HCT116 (cell line): ENCODE measurements around the gene QKI. TPM values are rescaled to one million over a fixed set of nuclear protein-coding genes. Genes with fewer than 3 reads are reported as not detected.
"Not testable (repeated sequence)": the region's sequence is repeated elsewhere in the genome, so short reads cannot be mapped to it uniquely, and the experiment has no call there.

Experiments used
- ATAC-seq: fragments of 200-7000 bp; cut with Tn5 transposase; 2 replicates; pipeline ENCODE4 v1.9.1; 2020; ENCODE audit warnings: mild to moderate bottlenecking, moderate library complexity
- BruUV-seq: library from RNA; stranded (reverse); fragments of 400-500 nt; replicated peaks from 2 replicates; lab custom pipeline; 2021; lab: Mats Ljungman, UMichigan
- CTCF ChIA-PET: fragments of 300-600 bp; sonication (Branson Sonifier 250); formaldehyde crosslinking; loops from one replicate; lab custom pipeline; 2021; ENCODE audit warnings: antibody characterized with exemption; lab: Charles Lee
- POLR2A ChIA-PET: fragments of 300-600, 350-600 bp; sonication (Branson Sonifier 250); formaldehyde crosslinking; loops from one replicate; lab custom pipeline; 2021; ENCODE audit warnings: antibody characterized with exemption; lab: Charles Lee
- RAD21 ChIA-PET, 2 experiments: fragments of 300-600 bp; sonication (Branson Sonifier 250); formaldehyde crosslinking; loops; one replicate each; lab custom pipeline; 2023; ENCODE audit warnings: low total read pairs in 2 of 2; ENCODE audit not compliant: uncharacterized antibody in 2 of 2, unreplicated experiment in 2 of 2, low non-redundant PET in 1 of 2; lab: Charles Lee
- DNase-seq: peaks from one replicate; pipeline ENCODE4 v3.0.0-alpha.2; 2010; ENCODE audit warnings: low read depth, low spot score
- H2AFZ ChIP-seq: fragments of 200-600 bp; shearing (Covaris generic), sonication (generic); 2 replicates; pipeline ENCODE4 v1.6.1; 2017; ENCODE audit warnings: low read depth, mixed run types, mixed read lengths, antibody characterized with exemption, low read length; ENCODE audit not compliant: poor library complexity, severe bottlenecking
- H3K27ac ChIP-seq: 2 replicates; pipeline ENCODE4 v1.5.1; 2012; ENCODE audit warnings: low read depth, low read length
- H3K27me3 ChIP-seq: fragments of 200-600 bp; sonication (generic); 2 replicates; pipeline ENCODE4 v1.6.1; 2016; ENCODE audit warnings: mixed run types, low read length, mixed read lengths; ENCODE audit not compliant: insufficient read depth
- H3K36me3 ChIP-seq, 2 experiments: fragments of 200-500 bp in 1 of 2; fragments of 200-600 bp in 1 of 2; sonication (Bioruptor generic) in 1 of 2; sonication (generic) in 1 of 2; 2 replicates each; pipeline versions ENCODE4 v1.5.1 to v1.6.1; 2014 to 2016; ENCODE audit warnings: low read length in 2 of 2, inconsistent platforms in 1 of 2, mixed read lengths in 1 of 2, mixed run types in 1 of 2; ENCODE audit not compliant: insufficient read depth in 2 of 2, control insufficient read depth in 1 of 2
- H3K4me1 ChIP-seq, 2 experiments: fragments of 200-600 bp in 1 of 2; sonication (generic) in 1 of 2; 2 replicates each; pipeline versions ENCODE4 v1.5.1 to v1.6.1; 2012 to 2017; ENCODE audit warnings: low read length in 2 of 2, inconsistent platforms in 1 of 2, mild to moderate bottlenecking in 1 of 2, mixed read lengths in 1 of 2, mixed run types in 1 of 2, moderate library complexity in 1 of 2; ENCODE audit not compliant: insufficient read depth in 2 of 2, control insufficient read depth in 1 of 2
- H3K4me2 ChIP-seq: fragments of 200-600 bp; sonication (generic); 2 replicates; pipeline ENCODE4 v1.6.1; 2017; ENCODE audit warnings: mixed run types, low read length, mixed read lengths
- H3K4me3 ChIP-seq, 2 experiments: fragments of 200-600 bp in 1 of 2; sonication (generic) in 1 of 2; replicated peaks in 1 of 2; 2 replicates each; pipeline ENCODE4 v1.5.1; 2011 to 2016; ENCODE audit warnings: low read length in 2 of 2, control low read depth in 1 of 2, low read depth in 1 of 2, mild to moderate bottlenecking in 1 of 2, mixed read lengths in 1 of 2, mixed run types in 1 of 2
- H3K79me2 ChIP-seq: fragments of 200-600 bp; sonication (generic); 2 replicates; pipeline ENCODE4 v1.6.1; 2017; ENCODE audit warnings: mild to moderate bottlenecking, mixed run types, low read length, moderate library complexity, mixed read lengths; ENCODE audit not compliant: insufficient read depth
- H3K9ac ChIP-seq: fragments of 200-600 bp; sonication (generic); 2 replicates; pipeline ENCODE4 v1.6.1; 2016; ENCODE audit warnings: low read length, mixed read lengths
- H3K9me2 ChIP-seq: fragments of 200-600 bp; sonication (generic), shearing (Covaris generic); 2 replicates; pipeline ENCODE4 v1.6.1; 2017; ENCODE audit warnings: mixed run types, mild to moderate bottlenecking, moderate library complexity; ENCODE audit not compliant: insufficient read depth
- H3K9me3 ChIP-seq, 2 experiments: fragments of 200-500 bp in 1 of 2; fragments of 200-600 bp in 1 of 2; sonication (Bioruptor generic) in 1 of 2; sonication (generic) in 1 of 2; 2 replicates each; pipeline ENCODE4 v1.6.1; 2014 to 2017; ENCODE audit warnings: low read length in 2 of 2, mixed read lengths in 2 of 2, inconsistent platforms in 1 of 2, low read depth in 1 of 2, mild to moderate bottlenecking in 1 of 2, mixed run types in 1 of 2, moderate library complexity in 1 of 2; ENCODE audit not compliant: control insufficient read depth in 1 of 2, insufficient read depth in 1 of 2
- H4K20me1 ChIP-seq: fragments of 200-600 bp; sonication (generic), shearing (Covaris generic); 2 replicates; pipeline ENCODE4 v1.6.1; 2017; ENCODE audit warnings: mixed run types, mild to moderate bottlenecking, moderate library complexity; ENCODE audit not compliant: insufficient read depth
- ATF3 ChIP-seq: IDR thresholded peaks from 2 replicates; pipeline ENCODE4 v1.6.1; 2012
- CBX3 ChIP-seq: IDR thresholded peaks from 2 replicates; pipeline ENCODE4 v1.6.1; 2012; ENCODE audit warnings: low read depth
- CEBPB ChIP-seq: IDR thresholded peaks from 2 replicates; pipeline ENCODE4 v1.6.1; 2012; ENCODE audit warnings: low read depth
- ELF1 ChIP-seq: IDR thresholded peaks from 2 replicates; pipeline ENCODE4 v1.6.1; 2012; ENCODE audit warnings: low read depth, borderline replicate concordance
- EZH2 ChIP-seq: fragments of 200-600 bp; sonication (generic); IDR thresholded peaks from 2 replicates; pipeline ENCODE4 v1.6.1; 2017; ENCODE audit warnings: antibody characterized with exemption, mixed run types
- EZH2phosphoT487 ChIP-seq: fragments of 200-600 bp; IDR thresholded peaks from 2 replicates; pipeline ENCODE4 v1.6.1; 2018; ENCODE audit warnings: antibody characterized with exemption, borderline replicate concordance
- POLR2A ChIP-seq: IDR thresholded peaks from 2 replicates; pipeline ENCODE4 v1.7.0; 2011; ENCODE audit warnings: borderline replicate concordance; ENCODE audit not compliant: insufficient read depth, insufficient read length; ENCODE audit errors: extremely low read depth
- POLR2AphosphoS5 ChIP-seq: IDR thresholded peaks from 2 replicates; pipeline ENCODE4 v1.6.1; 2011; ENCODE audit warnings: mild to moderate bottlenecking, low read depth, low read length, moderate library complexity
- RAD21 ChIP-seq: IDR thresholded peaks from 2 replicates; pipeline ENCODE4 v1.6.1; 2012; ENCODE audit warnings: low read depth, mild to moderate bottlenecking
- REST ChIP-seq: IDR thresholded peaks from 2 replicates; pipeline ENCODE4 v1.6.1; 2012; ENCODE audit warnings: low read depth
- SIN3A ChIP-seq: IDR thresholded peaks from 2 replicates; pipeline ENCODE4 v1.6.1; 2012; ENCODE audit warnings: low read depth
- SP1 ChIP-seq: IDR thresholded peaks from 2 replicates; pipeline ENCODE4 v1.6.1; 2012; ENCODE audit warnings: low read depth
- SRF ChIP-seq: IDR thresholded peaks from 2 replicates; pipeline ENCODE4 v1.6.1; 2012; ENCODE audit warnings: low read depth
- YY1 ChIP-seq: IDR thresholded peaks from 2 replicates; pipeline ENCODE4 v1.6.1; 2011; ENCODE audit warnings: low read length, low read depth, moderate library complexity, mild to moderate bottlenecking; ENCODE audit not compliant: insufficient replicate concordance; ENCODE audit errors: extremely low read depth
- ZFX ChIP-seq: fragments of 450-650 bp; IDR thresholded peaks from 2 replicates; pipeline ENCODE4 v1.6.1; 2017
- ZNF274 ChIP-seq: fragments of 200-500 bp; sonication (Bioruptor generic); IDR thresholded peaks from 2 replicates; pipeline ENCODE4 v1.6.1; 2014; ENCODE audit warnings: mild to moderate bottlenecking, low read depth, low read length, inconsistent platforms
- intact Hi-C: fragments of 100-400 bp; cut with micrococcal nuclease; formaldehyde crosslinking; loops from 2 replicates; pipeline ENCODE4 v1.10.0; 2022
- total RNA-seq: library from RNA; stranded (reverse); gene quantifications from one replicate; pipeline ENCODE4 v1.2.1, GENCODE V29; 2021; ENCODE audit not compliant: unreplicated experiment
- TF ChIP-seq, protein P1 (sequence below): IDR thresholded peaks from 2 replicates; pipeline ENCODE4 v1.6.1; 2011; ENCODE audit warnings: mild to moderate bottlenecking, low read length, moderate library complexity; ENCODE audit not compliant: insufficient replicate concordance; ENCODE audit errors: extremely low read depth

The QKI gene
- total RNA-seq, 1 experiment from 2014 or later: 35.3 TPM

GRCh38 chr6:163433486-163433885, 19.0 kb downstream of the QKI start:
- intact Hi-C loops, H4K20me1 ChIP-seq: not testable (repeated sequence)

GRCh38 chr6:163435023-163435422, 20.5 kb downstream of the QKI start:
- CTCF ChIA-PET: no interaction called here
- POLR2A ChIA-PET: no interaction called here
- TF ChIP-seq, protein P1, sequence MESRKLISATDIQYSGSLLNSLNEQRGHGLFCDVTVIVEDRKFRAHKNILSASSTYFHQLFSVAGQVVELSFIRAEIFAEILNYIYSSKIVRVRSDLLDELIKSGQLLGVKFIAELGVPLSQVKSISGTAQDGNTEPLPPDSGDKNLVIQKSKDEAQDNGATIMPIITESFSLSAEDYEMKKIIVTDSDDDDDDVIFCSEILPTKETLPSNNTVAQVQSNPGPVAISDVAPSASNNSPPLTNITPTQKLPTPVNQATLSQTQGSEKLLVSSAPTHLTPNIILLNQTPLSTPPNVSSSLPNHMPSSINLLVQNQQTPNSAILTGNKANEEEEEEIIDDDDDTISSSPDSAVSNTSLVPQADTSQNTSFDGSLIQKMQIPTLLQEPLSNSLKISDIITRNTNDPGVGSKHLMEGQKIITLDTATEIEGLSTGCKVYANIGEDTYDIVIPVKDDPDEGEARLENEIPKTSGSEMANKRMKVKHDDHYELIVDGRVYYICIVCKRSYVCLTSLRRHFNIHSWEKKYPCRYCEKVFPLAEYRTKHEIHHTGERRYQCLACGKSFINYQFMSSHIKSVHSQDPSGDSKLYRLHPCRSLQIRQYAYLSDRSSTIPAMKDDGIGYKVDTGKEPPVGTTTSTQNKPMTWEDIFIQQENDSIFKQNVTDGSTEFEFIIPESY: no peak
- TF ChIP-seq ATF3: no peak
- no peak for TF ChIP-seq POLR2A
- TF ChIP-seq ELF1: no peak
- no peak for TF ChIP-seq SIN3A
- TF ChIP-seq CBX3: no peak
- TF ChIP-seq SRF: no peak
- no peak for TF ChIP-seq RAD21
- TF ChIP-seq POLR2AphosphoS5: no peak
- TF ChIP-seq ZFX: no peak
- TF ChIP-seq REST: no peak
- no peak for TF ChIP-seq EZH2phosphoT487
- no peak for TF ChIP-seq YY1
- TF ChIP-seq CEBPB: no peak
- no peak for TF ChIP-seq SP1
- TF ChIP-seq ZNF274: no peak
- no peak for TF ChIP-seq EZH2

More at GRCh38 chr6:163433486-163433885, 19.0 kb downstream of the QKI start:
- H3K9me3 ChIP-seq, H3K9ac ChIP-seq, H3K9me2 ChIP-seq, POLR2A ChIA-PET, RAD21 ChIA-PET, H3K27ac ChIP-seq, H3K4me3 ChIP-seq, H3K4me1 ChIP-seq, CTCF ChIA-PET, H2AFZ ChIP-seq, DNase-seq, BruUV-seq, H3K4me2 ChIP-seq, ATAC-seq, H3K27me3 ChIP-seq, H3K36me3 ChIP-seq: not testable (repeated sequence)
- peaks cover 83% of the 10 kb centered on the region for H3K79me2 ChIP-seq

More at GRCh38 chr6:163435023-163435422, 20.5 kb downstream of the QKI start:
- no peaks in the 10 kb centered on the region for H3K9me2 ChIP-seq
- peaks cover 75% of the 10 kb centered on the region for H3K79me2 ChIP-seq
- H3K27me3 ChIP-seq: no peaks in the 10 kb centered on the region
- no peak overlapping the region for H3K9ac ChIP-seq
- ATAC-seq (no peak), DNase-seq (no peak)
- no peak overlapping the region for H3K4me2 ChIP-seq
- H3K9me3 ChIP-seq: no peaks in the 10 kb centered on the region
- H4K20me1 ChIP-seq: no peaks in the 10 kb centered on the region; the same call in 1 of the 2 replicates
- H2AFZ ChIP-seq: no peak overlapping the region
- no TSS peak for BruUV-seq
- H3K4me1 ChIP-seq: no peaks in the 10 kb centered on the region
- no peak overlapping the region for H3K27ac ChIP-seq
- intact Hi-C loops: no loop called here
- no peak overlapping the region for H3K4me3 ChIP-seq
- no peaks in the 10 kb centered on the region for H3K36me3 ChIP-seq
- RAD21 ChIA-PET: no interaction called here
